Left hindlimb (tissue), 1 donor: Measurements from ENCODE around the gene KLF16.
A peak's percentile ranks its signal among the peaks of the same experiment; 100 is the strongest.

ENCODE experiments used
- DNase-seq: peaks from one replicate; pipeline ENCODE4 v3.0.0-alpha.2; 2018

Gene KLF16

GRCh38 chr19:1839658-1840540 is 23.5 kb downstream of the KLF16 start:
- no peak for DNase-seq

DNA sequence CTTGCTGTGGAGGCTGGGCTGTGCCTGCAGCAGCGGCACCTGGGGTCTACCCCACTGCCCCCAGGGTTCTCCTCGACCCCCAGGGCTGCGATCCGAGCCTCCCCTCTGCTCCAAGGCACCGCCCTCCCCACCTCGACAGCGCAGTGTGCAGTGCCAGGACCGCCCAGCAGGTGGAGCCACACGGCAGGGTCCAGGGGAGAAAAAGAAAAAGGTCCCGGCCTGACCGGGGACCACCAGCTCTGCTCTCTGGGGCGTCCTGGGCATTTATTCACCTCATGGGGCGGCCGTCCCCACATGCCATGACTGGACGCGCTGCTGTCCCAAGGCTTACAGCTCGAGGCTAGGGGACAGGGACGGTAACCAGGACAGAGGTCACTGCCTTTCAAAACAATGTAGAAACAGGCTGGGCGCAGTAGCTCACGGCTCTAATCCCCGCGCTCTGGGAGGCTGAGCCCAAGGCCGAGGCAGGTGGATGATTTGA is 25.7 kb downstream of the KLF16 start:
- DNase-seq = no peak

DNA sequence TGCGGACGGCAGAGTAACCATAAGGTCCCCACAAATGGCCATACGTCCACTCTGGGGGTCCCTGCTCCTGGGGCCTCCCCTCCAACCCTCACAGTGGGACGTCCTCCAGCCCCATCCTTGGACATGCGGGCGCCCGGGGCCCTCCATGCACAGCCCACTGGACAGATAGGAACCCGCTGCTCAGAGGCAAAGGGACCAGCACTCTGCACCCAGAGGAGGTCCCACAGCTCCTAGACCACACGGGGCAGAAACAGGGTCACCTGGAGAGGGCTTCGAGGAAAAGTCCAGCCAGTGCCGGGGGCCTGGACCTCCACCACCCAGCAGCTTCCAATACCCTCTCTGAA is 26.2 kb downstream of the KLF16 start:
- no peak for DNase-seq

- DNase-seq = no peak
Observed at GRCh38 chr19:1836458-1837221, 26.7 kb downstream of the KLF16 start.

DNA sequence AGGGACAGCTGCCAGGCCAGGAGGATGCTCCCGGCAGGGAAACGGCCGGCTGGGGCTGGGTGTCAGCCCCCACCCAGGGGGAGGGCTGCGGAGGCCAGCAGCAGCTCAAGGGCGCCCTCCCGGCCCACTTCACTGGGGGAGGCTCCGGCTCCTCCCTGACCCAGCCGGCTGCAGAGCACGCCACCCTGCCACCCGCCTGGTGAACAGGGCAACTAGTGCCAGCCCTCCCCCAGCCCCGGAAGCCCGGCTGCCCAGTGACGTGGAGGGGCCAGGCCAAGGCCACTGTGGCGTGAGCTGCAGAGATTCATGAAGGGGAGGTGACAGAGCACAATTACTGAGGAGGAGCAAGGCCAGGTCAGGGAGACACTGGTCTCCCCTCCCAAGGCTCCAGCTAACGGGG is 29.8 kb downstream of the KLF16 start:
- DNase-seq = no peak

DNA sequence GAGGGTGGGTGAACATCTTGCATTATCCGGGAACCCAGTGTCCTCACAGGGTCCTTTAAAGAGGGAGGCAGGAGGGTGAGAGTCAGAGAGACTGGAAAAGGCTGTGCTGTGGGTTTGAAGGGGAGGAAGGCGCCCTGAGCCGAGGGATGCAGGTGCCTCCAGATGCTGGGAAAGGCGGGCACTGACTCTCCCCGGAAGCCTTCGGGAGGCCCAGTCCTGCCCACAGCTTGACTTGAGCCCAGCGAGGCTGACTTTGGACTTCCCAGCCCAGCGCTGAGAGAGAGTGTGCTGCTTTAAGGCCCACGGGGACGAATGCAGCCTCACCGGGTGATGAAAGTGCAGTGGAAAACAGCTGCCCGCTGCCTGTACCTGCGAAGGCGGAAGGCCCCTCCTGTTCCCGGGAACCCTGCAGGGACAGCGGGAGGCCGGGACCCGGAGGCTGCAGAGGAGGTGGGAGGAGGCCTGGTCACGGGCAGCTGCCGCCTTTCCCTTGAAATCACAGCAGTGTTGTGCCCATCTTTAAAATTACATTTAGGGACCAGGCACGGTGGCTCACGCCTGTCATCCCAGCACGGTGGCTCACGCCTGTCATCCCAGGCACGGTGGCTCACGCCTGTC is 31.2 kb downstream of the KLF16 start:
- no peak for DNase-seq

DNA sequence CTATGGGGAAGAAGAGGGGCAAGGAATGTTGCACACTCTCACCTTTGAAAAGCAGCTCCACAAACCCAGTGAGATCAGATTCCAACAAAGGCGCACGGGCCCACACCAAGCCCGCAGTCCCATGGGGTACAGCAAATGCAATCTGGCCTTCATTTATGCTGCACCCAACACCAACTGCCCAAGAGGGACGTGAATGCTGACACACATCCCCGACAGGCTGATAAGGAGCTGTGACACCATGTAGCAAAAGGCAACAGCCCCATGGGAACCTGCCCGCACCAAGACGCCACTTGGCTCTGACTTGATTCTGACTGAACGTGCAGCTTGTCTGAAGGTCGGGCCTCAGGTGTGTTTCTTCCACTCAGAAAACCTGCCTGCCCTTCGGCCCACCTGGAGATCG is 32.4 kb downstream of the KLF16 start:
- DNase-seq = no peak

DNA sequence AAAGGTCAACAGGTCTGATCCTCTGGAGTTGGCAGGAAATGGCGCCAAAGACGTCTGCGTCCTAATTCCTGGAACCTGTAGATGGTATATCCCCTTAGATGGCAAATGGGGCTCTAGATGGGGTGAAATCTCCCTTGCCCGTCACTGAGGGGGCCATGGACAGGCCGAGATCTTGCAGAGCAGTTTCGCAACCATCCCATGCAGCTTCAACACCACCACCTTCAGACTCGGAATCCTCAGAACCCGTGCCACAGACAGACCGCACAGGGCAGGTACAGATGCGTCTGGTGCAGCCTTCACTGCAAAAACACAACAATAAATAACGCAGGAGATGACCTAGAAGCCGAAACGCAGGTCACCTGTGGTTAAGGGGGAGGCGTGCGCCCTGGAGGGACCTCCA is 32.8 kb downstream of the KLF16 start:
- DNase-seq = no peak

GRCh38 chr19:1829958-1830357 is 33.4 kb downstream of the KLF16 start:
- no peak for DNase-seq

GRCh38 chr19:1828279-1829238 is 34.8 kb downstream of the KLF16 start:
- DNase-seq = no peak

GRCh38 chr19:1827566-1828278 is 35.7 kb downstream of the KLF16 start:
- DNase-seq = no peak

DNA sequence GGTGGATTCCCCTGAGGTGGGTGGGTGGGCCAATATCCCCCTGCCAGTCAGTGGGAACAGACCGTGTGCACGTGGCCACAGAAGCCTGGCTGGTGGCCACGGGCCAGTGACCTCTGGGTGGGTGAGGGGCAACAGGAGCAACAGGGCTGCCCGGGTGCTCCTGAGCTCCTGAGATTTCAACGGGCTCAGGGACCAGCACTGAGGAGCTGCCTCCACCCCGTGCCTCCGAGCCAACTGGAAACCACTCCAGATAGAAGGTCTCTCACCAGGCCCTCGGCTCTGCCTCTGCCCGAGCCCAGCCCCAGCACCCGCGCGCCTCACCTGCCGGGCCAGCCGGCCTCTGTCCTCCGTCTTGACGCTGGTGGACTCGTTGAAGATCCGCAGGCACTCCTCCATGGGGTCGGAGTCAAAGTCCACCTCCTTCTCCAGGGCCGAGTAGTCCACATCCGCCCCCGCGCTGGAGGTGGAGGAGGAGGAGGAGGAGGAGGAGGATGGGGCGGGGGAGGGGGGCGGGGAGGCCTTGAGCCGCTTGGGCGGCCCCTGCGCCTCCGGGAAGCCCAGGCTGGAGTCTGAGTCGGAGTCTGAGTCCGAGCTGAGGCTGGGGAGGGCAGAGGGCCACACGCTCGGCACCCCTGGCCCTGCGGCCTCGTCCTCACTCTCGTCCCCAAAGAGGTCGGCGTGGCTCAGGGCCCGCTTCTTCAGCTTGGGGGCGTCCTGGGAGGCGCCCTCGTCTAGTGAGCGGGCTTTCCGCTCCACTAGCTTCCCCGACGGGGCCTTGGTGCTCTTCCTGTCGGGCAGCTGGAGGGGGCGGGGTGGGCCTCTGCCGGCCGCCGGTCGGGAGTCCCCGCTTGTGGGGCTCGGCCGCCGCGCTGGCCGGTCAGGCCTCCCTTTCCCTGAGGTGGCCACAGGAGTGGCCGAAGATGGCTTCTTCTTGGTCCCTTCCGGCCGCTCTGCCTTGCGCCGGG is 36.5 kb downstream of the KLF16 start:
- no peak for DNase-seq

DNA sequence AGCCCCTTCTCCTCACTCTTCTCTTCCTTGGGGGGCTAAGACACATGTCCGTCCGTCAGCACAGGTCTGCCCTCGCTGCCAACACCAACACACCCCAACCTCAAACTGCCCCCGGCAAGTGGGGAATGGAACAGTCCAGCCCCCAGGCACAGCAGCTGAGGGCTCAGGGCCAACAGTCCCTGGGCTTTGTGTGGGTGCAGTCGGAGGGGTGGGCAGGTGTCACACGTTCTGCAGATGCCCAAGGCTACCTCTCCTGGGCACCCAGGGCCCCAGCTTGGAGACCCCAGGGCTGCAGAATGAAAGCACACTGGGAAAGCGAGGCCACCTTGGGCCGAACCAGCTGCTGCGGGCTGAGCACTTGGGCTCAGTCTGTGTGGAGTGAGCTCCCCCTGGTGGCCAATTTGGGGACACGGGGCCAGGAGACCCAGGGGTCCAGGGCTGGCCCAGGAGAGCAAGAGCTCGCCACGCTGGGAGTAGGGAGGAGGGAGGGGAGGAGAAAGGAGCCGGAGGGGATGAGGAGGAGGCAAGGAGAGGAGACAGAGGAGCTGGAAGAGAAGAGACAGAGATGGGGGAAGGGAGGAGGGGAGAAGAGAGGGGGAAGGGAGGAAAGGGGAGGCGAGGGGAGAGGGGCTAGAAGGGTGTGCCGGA is 37.3 kb downstream of the KLF16 start:
- peak; percentile 81 for DNase-seq

GRCh38 chr19:1824252-1824622 is 39.1 kb downstream of the KLF16 start:
- no peak for DNase-seq

GRCh38 chr19:1823539-1824251 is 39.7 kb downstream of the KLF16 start:
- DNase-seq = no peak

DNA sequence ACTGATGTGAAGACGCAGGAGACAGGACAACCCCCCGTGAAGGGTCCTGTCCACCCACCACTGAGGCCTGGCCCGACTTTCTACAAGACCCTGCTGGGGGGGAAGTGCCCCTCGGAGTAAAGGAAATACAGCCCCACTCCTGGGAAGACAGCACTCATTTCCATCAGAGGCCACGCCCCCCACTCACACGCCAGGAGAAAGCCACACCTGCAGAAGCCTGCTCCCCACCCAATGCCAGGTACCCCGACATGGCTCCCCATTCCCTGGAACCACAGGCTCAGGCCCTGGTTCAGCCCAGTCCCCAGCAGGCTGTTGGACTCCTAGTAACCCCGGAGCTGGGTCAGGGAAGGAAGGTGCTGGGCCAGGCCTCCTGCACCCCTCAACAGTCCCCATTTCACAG is 40.4 kb downstream of the KLF16 start:
- DNase-seq = no peak

DNA sequence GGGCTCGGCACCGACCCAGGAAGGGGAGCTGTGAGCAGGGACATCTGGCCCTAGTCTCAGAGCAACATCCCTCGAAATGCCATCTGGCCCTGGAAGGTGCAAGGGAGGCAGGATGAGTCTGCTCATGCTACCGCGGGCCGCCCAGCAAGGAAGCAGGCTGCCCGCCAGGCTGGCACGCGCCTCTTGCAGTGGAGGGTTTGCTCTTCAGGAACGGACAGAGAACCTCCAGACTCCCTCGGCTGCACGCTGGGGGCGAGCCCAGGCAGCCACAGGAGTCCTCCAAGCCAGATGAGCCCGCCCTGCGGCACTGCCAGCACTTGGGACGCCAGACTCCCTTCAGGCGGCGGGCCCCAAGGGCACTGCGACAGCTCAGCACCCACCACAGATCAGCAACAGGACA is 41.2 kb downstream of the KLF16 start:
- no peak for DNase-seq

DNA sequence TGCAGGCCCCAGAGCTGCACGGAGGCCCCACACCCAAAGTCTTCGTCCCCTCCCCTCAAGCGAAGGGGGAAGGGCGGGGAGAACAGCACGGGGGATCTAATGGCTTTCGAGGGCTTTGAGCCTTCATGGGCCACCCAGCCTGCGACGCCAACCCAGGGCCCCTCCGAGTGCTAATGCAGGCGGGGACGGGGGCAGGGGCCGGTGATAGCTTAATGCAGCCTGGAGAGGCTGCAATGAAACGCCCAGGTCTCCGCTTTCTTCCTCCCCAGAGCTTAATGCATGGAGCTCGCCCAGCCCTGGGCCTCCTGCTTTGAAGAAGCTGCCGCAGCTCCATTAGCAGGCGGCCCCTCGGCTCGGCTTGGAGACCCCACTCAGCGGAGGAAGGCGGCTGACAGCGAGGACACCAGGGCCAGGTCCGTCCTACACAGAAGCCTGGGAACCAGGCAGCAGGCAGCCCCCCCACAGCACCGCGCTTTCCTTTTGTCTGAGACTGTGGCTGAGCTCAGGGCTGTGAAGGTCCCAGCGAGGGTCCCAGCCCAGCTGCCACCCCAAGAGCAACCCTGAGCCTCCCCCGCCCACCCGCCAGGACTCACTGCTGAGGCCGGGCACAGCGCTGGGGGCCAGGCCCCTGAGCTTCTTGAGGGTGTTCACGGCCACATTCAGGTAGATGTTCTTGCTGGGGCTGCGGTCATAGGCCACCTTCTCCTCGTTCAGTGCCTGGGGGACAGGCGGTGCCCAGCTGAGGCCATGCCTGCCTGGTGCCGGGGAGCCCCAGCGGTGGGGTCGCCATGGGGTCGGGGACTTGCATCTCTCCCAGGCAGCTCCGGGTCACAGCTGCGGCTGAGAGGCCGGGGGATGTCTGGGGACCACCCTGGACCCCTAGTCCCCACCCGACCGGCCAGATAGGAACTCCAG is 43.8 kb downstream of the KLF16 start:
- no peak for DNase-seq
